Tongue (tissue), 2 donors: ENCODE data around the gene LMCD1. TPM values are rescaled to one million over a fixed set of nuclear protein-coding genes. Genes with fewer than 3 reads are reported as not detected.

Experiments
- DNase-seq: peaks from one replicate; pipeline ENCODE4 v3.0.0-alpha.2; 2015
- total RNA-seq: library from RNA; depleted of rRNA; stranded (reverse); fragments of >200 nt; gene quantifications from one replicate; pipeline ENCODE4 v1.2.3, GENCODE V29; 2014

Gene LMCD1
- total RNA-seq, 1 donor from 2014 or later, result 321 TPM

DNA sequence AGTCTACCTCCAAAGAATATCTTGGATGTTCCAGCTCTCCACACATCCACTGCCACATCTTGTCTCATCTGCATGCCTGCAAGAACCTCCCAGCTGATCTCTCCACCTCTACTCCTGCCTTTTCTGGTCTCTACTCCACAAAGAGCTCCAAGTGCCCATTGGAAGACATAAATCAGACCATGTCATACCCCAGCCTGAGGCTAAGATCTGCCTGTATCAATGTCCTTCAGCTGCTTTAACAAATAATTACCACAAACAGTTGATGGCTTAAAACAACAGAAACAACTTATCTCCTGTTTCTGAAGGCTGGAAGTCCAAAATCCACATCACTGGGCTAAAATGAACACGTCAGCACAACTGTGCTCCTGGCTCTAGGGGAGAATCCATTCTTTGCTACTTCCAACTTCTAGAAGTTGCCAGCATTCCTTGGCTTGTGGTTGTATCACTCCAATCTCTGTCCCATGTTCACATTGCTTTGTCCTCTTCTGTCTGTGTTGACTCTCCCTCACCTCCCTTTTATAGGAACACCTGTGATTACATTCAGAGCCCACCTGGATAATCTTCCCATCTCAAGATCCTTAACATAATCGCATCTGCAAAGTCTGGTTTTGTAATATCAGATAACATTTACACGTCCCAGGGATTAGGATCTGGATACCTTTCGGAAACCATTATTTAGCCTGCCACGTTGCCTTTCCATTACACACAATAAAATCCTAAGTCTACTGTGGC is 17.0 kb upstream of the LMCD1 start:
- DNase-seq, result no peak

- DNase-seq, result no peak
Observed at GRCh38 chr3:8485141-8485870, 16.3 kb upstream of the LMCD1 start.

DNA sequence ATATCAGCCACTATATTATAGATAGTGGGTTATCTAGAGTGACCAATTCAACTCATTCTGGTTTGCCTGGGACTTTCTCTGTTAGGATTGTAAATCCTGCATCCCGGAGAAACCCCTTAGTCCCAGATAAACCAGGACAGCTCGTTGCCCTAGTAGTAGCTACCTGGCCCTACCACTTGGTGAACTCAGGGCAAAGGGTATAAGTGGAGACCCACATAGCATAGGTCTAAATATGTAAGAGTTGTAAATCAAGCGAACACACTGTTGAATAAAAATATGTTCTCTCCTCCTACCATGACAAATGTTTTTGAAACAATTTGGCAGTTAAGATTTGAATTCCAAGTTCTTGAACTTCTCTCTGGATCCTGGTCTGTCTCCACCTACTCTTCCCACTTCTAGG is 15.7 kb upstream of the LMCD1 start:
- no peak for DNase-seq

GRCh38 chr3:8486434-8486833 is 15.2 kb upstream of the LMCD1 start:
- DNase-seq, result no peak

- DNase-seq, result no peak
Observed at GRCh38 chr3:8486936-8487335, 14.7 kb upstream of the LMCD1 start.

GRCh38 chr3:8488411-8488810 is 13.2 kb upstream of the LMCD1 start:
- no peak for DNase-seq

GRCh38 chr3:8488877-8489276 is 12.7 kb upstream of the LMCD1 start:
- no peak for DNase-seq

DNA sequence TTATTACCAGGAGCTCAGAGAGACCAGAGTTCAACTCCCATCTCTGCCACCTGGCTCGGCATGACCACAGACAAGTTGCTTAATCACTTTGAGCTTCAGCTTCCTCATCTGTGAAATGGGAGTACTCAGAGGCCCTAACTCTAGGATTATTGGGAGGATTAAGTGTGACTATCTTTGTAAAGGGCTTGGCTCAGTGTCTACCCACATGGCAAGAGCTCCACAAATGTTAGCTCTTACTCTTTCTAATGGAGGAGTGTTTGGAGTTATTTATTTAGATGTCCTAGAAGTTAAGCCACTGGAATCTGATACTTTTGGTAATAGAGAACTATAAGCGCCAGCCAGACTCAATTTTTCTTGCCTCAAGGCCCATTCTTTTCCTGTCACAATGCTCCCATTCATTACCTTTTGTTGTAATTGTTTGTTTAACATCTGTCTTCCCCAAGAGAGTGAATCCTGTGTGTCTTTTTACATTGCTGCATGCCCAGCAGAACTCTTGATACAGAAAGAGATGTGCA is 12.3 kb upstream of the LMCD1 start:
- DNase-seq, result peak; percentile 80

- peak; percentile 84 for DNase-seq
Observed at GRCh38 chr3:8490079-8490552, 11.5 kb upstream of the LMCD1 start.

DNA sequence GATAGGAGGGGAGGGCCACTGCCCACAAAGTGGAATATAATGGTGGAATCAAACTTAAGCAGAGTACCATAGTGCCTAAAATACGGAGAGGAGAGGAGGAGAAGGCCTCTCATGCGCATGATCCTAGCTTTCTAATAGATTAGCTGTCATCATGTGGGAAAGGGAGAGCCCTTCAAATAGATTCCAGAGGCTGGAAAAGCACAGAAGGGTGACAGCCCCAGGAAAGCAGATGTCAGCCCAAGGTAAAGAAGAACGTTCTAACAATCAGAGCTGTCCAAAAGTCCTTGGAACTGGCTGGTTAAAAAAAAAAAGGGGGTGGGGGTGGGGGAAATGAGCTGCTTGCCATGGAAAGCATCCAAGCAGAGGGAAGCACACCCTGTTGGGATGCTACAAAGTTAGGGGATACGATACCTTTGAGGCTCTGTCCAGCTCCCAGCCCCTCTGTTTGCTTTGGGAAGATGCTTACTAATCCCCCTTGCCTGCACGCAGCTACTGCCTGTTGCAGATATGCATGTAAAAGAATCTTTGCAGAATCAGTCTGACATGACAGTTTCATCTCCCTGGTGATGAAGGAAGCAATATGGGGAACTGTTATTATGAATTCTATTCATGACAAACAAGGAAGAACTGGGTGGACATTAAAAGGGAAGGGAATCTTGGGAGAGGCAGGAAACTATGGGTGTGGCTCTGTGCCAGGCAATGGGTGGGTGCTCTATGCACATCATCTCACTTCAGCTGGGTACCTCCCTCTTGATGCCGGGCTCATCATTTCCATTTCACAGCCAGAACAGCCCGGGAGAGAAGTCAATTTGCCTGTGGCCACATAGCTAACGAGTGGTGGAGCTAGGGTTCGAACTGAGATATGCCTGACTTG is 10.1 kb upstream of the LMCD1 start:
- DNase-seq, result no peak

- DNase-seq, result no peak
Observed at GRCh38 chr3:8492744-8493511, 8.7 kb upstream of the LMCD1 start.

DNA sequence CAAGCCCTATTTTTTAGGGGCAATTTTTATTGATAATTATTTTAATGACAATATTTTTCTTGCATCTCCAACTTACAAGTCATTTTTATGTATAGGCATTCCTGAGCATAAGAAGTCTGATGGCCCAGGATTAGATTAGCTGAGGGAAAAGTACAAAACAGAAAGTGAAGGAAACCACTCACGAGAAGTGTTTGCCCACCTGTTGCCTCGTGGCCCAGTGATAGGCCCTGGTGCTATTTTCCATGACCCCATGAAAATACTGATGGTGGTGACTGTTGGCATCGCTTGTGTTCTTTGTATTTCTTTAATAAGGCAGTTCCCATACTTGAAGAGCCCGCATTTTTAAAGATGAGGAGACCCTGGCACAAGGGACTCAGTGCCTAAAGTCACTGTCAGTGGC is 7.9 kb upstream of the LMCD1 start:
- DNase-seq, result no peak

- no peak for DNase-seq
Observed at GRCh38 chr3:8494327-8494726, 7.3 kb upstream of the LMCD1 start.

GRCh38 chr3:8497582-8497981 is 4.0 kb upstream of the LMCD1 start:
- DNase-seq, result no peak

DNA sequence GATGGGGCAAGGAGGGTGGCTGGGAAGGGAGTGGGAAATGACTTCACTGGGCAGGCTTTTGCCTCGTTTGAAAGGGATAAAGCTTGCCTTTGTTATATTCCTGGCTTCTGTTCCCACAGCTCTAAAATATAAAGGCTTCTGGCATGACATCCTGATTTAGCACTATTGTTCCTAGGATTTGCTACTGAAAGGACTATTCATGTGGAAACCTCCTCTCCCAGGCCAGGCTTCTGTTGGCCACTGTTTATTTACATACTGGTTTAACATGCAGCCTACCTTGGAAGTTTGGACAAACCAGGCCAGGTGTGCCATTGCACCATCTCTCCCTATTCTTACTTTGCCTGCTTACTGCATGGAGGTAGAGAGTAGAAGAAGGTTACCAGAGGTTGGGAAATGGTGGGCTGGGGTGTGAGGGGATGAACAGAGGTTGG is 2.4 kb upstream of the LMCD1 start:
- peak; percentile 58 for DNase-seq

DNA sequence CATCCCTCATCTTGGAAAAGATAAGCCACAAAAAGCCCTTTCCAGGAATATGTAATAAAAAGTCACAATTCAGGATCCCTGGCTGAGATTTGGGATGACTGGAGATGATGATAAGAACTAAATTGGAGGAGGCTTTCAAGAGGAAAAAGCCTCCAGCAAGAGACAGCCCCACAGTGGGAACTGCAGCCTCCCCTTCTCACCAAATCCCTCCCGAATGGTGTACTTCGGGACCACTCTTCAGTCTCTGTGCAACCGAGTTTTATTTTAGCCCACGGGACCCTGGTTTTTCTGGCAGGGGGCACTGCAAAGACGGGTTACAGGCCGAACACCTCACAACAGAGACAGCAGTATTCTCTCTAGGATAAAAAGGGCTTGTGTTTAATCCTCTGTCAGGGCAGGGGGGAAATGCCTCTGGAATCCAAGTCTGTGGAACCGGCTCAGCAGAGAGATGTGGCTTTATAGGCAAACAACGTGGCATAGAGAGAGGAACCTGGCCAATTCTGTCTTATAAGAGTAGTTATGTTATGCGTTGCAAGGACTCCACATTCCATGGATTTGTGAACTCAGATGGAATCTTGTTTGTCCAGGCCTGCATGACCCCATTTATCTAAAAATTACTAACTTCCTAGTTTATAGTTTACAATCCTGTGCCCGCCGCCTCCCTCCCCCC is 1.2 kb upstream of the LMCD1 start:
- peak; percentile 69 for DNase-seq

GRCh38 chr3:8500989-8501370 is 643 bp upstream of the LMCD1 start:
- no peak for DNase-seq

DNA sequence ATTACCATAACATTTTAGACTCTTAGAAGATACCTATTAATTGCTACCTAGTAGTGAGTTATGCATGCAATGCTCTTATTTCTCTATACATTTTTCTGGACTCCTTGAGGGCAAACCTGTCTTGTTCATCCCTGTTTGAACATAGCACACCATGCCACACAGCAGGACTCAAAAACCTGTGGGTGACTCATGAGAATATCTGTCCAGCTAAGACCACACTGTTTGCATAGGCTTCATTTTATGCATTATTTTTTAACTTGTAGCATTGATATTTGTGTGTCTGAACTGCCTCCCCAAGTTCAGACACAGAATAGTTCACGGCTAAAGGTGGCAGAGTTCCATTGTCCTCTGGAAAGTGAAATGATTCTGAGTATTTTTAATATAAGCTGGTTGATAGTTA is 1.8 kb downstream of the LMCD1 start:
- DNase-seq, result no peak

- no peak for DNase-seq
Observed at GRCh38 chr3:8503871-8504610, 2.4 kb downstream of the LMCD1 start.

GRCh38 chr3:8504611-8504973 is 3.0 kb downstream of the LMCD1 start:
- no peak for DNase-seq

GRCh38 chr3:8505621-8506020 is 4.0 kb downstream of the LMCD1 start:
- no peak for DNase-seq
